ENCODE data around the gene ATP10A. TPM values are rescaled to one million over a fixed set of nuclear protein-coding genes. Genes with fewer than 3 reads are reported as not detected.

The ATP10A gene
- total RNA-seq, 2 donors from 2014 or later: 5.6 to 14.3 TPM

GRCh38 chr15:25792128-25792527 is 71.0 kb downstream of the ATP10A start:
- Histone ChIP-seq H3K9me3 (no peaks in the 10 kb centered on the region), H3K27ac (no peak overlapping the region), H3K36me3 (no peaks in the 10 kb centered on the region), H3K27me3 (replicated peaks; ENCODE audit: insufficient read depth) (no peaks in the 10 kb centered on the region), H3K4me1 (replicated peaks) (peaks cover 7% of the 10 kb centered on the region), H3K4me3 (no peak overlapping the region)
- TF ChIP-seq POLR2A (IDR thresholded peaks at IDR 0.05) (no peak), POLR2AphosphoS5 (IDR thresholded peaks at IDR 0.05) (no peak)
- TF ChIP-seq, protein P1, sequence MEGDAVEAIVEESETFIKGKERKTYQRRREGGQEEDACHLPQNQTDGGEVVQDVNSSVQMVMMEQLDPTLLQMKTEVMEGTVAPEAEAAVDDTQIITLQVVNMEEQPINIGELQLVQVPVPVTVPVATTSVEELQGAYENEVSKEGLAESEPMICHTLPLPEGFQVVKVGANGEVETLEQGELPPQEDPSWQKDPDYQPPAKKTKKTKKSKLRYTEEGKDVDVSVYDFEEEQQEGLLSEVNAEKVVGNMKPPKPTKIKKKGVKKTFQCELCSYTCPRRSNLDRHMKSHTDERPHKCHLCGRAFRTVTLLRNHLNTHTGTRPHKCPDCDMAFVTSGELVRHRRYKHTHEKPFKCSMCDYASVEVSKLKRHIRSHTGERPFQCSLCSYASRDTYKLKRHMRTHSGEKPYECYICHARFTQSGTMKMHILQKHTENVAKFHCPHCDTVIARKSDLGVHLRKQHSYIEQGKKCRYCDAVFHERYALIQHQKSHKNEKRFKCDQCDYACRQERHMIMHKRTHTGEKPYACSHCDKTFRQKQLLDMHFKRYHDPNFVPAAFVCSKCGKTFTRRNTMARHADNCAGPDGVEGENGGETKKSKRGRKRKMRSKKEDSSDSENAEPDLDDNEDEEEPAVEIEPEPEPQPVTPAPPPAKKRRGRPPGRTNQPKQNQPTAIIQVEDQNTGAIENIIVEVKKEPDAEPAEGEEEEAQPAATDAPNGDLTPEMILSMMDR (IDR thresholded peaks at IDR 0.05): no peak
- 75% methylated on average over 3 of the region's 3 CpGs for WGBS
- intact Hi-C loops (cut with DNase I): no loop called here
- no peak for DNase-seq (ENCODE audit: low spot score)

DNA sequence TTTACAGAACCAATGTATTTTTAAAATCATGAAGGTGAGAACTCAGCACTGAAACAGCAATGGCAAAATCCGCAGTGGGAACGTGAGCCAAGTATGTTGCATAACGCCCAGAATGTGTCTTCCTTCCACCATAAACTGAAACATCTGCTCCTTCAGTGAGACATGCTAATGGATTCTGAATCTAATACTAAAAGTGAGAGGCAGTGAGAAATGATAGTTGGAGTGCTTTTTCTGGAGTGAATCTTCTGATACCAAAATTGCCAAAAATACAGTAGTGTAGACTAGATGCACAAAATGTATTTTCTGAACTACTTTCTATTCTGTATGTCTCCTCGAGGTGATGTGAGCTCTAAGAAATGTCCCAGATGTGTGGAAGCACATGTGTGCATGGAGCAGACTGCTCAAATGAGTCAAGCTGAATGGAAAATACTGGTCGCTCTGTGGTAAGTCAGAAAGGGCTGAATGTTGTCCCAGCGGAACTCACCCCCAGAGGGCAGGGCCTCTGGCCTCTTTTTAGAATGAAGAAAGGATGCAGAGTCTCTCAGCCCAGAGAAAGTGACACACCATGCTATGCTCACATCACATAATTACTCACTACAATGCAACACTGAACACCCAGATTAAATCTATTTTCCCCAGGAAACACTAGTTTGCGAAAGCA is 73.0 kb downstream of the ATP10A start:
- Histone ChIP-seq H3K9me3 (no peaks in the 10 kb centered on the region), H3K36me3 (no peaks in the 10 kb centered on the region), H3K27ac (peak overlapping the region in 1 of 2 donors; percentile 18), H3K27me3 (replicated peaks; ENCODE audit: insufficient read depth) (no peaks in the 10 kb centered on the region), H3K4me3 (no peak overlapping the region), H3K4me1 (replicated peaks) (peaks cover 7% of the 10 kb centered on the region)
- DNase-seq (ENCODE audit: low spot score): no peak
- TF ChIP-seq, protein P1 (IDR thresholded peaks at IDR 0.05): no peak
- peak; percentile 9 for TF ChIP-seq POLR2AphosphoS5 (IDR thresholded peaks at IDR 0.05)
- intact Hi-C loops (cut with DNase I): no loop called here
- 54% methylated on average over 7 of the region's 7 CpGs for WGBS

DNA sequence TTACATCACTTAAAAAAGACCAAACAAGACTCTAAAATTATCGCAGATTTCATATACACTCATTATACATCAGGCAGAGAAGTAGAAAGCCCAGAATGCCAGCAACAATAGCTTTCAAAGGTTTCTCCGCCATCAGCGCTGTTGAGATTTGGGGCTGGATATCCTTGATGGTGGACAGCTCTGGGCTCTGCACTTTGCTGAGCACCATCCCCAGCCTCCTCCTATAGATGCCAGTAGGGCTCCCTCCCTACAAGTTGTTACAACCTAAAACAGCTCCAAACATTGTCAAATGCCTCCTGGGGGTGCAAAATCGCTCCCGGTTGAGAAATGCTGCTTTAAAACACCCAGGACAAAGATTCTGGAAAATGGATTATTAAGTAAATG is 73.5 kb downstream of the ATP10A start:
- WGBS: 74% methylated on average over 5 of the region's 5 CpGs
- no peaks in the 10 kb centered on the region for H3K27me3 ChIP-seq (replicated peaks; ENCODE audit: insufficient read depth)
- no peaks in the 10 kb centered on the region for H3K36me3 ChIP-seq
- peak overlapping the region in 1 of 2 donors; percentile 18 for H3K27ac ChIP-seq
- H3K9me3 ChIP-seq: no peaks in the 10 kb centered on the region
- no peak overlapping the region for H3K4me3 ChIP-seq
- no peak for TF ChIP-seq POLR2A (IDR thresholded peaks at IDR 0.05)
- TF ChIP-seq POLR2AphosphoS5 (IDR thresholded peaks at IDR 0.05): no peak
- TF ChIP-seq, protein P1 (IDR thresholded peaks at IDR 0.05): no peak
- intact Hi-C loops (cut with DNase I): no loop called here
- H3K4me1 ChIP-seq (replicated peaks): peaks cover 7% of the 10 kb centered on the region
- DNase-seq (ENCODE audit: low spot score): no peak

DNA sequence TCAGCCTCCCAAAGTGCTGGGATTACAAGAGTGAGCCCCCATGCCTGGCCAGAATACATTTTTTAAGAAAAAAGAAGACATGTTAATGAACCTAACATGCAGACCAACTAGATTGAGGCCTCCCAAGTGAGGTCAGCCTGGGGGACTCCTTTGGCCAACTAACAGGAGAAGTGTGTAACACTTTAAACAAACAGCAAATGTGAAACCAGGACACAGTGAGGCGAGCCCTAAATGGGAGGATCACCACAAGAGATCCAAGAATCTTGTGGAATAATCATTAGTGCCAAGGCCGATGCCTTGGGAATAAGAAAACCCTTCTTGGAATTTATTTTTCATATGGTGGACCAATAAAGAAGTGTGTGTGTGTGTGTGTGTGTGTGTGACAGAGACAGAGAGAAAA is 73.9 kb downstream of the ATP10A start:
- Histone ChIP-seq H3K36me3 (no peaks in the 10 kb centered on the region), H3K4me3 (no peak overlapping the region), H3K9me3 (no peaks in the 10 kb centered on the region), H3K27me3 (replicated peaks; ENCODE audit: insufficient read depth) (no peaks in the 10 kb centered on the region), H3K27ac (peak overlapping the region in 1 of 2 donors; percentile 18), H3K4me1 (replicated peaks) (peaks cover 7% of the 10 kb centered on the region)
- no peak for DNase-seq (ENCODE audit: low spot score)
- WGBS: 70% methylated on average over 2 of the region's 2 CpGs
- intact Hi-C loops (cut with DNase I): no loop called here
- TF ChIP-seq POLR2AphosphoS5 (IDR thresholded peaks at IDR 0.05): no peak

DNA sequence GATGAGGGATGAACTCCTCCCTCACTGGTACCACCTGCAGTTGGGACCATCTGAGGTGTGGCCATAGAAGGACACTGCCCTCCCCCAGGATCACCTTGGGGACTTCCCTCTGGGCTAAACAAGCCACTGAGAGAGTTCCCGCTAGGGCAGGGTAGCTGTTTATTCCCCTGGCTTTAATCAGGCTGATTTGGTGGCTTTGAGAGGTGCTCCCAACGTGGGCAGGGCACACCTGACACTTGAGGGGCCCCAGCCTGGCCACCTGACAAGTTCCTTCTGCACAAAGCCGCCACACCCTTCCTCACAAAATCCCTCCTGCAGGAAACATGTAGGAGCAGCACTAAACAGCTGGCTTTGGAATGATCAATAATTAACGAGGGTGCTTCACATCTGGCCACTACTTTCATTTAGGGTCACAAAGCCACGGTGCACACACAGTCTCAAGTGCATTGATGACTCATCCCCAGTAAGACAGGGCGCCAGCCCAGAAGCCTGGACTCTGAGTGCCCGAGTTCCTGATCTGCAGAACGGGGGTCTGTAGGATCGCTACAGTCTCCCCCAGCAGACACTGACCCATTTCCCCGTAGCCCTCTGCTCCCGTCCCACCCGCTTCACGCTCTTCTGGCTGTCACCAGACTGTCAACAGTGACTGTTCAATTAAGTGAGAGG is 75.1 kb downstream of the ATP10A start:
- intact Hi-C loops (cut with DNase I): no loop called here
- DNase-seq (ENCODE audit: low spot score): no peak
- H3K4me1 ChIP-seq (replicated peaks): peaks cover 7% of the 10 kb centered on the region
- no peaks in the 10 kb centered on the region for H3K36me3 ChIP-seq
- H3K27me3 ChIP-seq (replicated peaks; ENCODE audit: insufficient read depth): no peaks in the 10 kb centered on the region
- peak overlapping the region in 1 of 2 donors; percentile 12 for H3K27ac ChIP-seq
- no peak overlapping the region for H3K4me3 ChIP-seq
- TF ChIP-seq, protein P1 (IDR thresholded peaks at IDR 0.05): no peak
- TF ChIP-seq POLR2AphosphoS5 (IDR thresholded peaks at IDR 0.05): no peak
- no peak for TF ChIP-seq POLR2A (IDR thresholded peaks at IDR 0.05)
- 20% methylated on average over 13 of the region's 13 CpGs for WGBS
- H3K9me3 ChIP-seq: no peaks in the 10 kb centered on the region
